ENCODE measurements around the gene DDIAS. TPM values are rescaled to one million over a fixed set of nuclear protein-coding genes. Genes with fewer than 3 reads are reported as not detected.

Gene DDIAS
- total RNA-seq, 1 donor from 2014 or later, result 0.11 TPM

GRCh38 chr11:82858133-82858532 is 43.4 kb upstream of the DDIAS start:
- Histone ChIP-seq H3K36me3 (no peaks in the 10 kb centered on the region), H3K9me3 (no peaks in the 10 kb centered on the region), H3K27ac (peak overlapping the region; percentile 45 to 66), H3K27me3 (no peaks in the 10 kb centered on the region), H3K4me3 (no peak overlapping the region), H3K4me1 (peaks cover 0 to 3% of the 10 kb centered on the region in 2 donors)
- DNase-seq (ENCODE audit: low spot score in 2 of 2), result no peak
- intact Hi-C loops (cut with DNase I), result no loop called here
- no peak for TF ChIP-seq CTCF (IDR thresholded peaks at IDR 0.05)

GRCh38 chr11:82858556-82859091 is 42.9 kb upstream of the DDIAS start:
- peaks cover 0 to 3% of the 10 kb centered on the region in 2 donors for H3K4me1 ChIP-seq
- H3K9me3 ChIP-seq, result no peaks in the 10 kb centered on the region
- no peak overlapping the region for H3K4me3 ChIP-seq
- H3K27me3 ChIP-seq, result no peaks in the 10 kb centered on the region
- intact Hi-C loops (cut with DNase I), result no loop called here
- DNase-seq (ENCODE audit: low spot score in 2 of 2), result no peak
- peak overlapping the region; percentile 45 to 66 for H3K27ac ChIP-seq
- no peaks in the 10 kb centered on the region for H3K36me3 ChIP-seq
- TF ChIP-seq CTCF (IDR thresholded peaks at IDR 0.05), result no peak

- Histone ChIP-seq H3K4me3 (no peak overlapping the region), H3K27me3 (no peaks in the 10 kb centered on the region), H3K9me3 (no peaks in the 10 kb centered on the region), H3K27ac (no peak overlapping the region), H3K4me1 (peaks cover 0 to 5% of the 10 kb centered on the region in 2 donors), H3K36me3 (no peaks in the 10 kb centered on the region)
- intact Hi-C loops (cut with DNase I), result no loop called here
- no peak for TF ChIP-seq CTCF (IDR thresholded peaks at IDR 0.05)
- DNase-seq (ENCODE audit: low spot score in 2 of 2), result no peak
These were observed 41.8 kb upstream of the DDIAS start for GRCh38 chr11:82859750-82860149.

- H3K4me3 ChIP-seq, result no peak overlapping the region
- peaks cover 0 to 5% of the 10 kb centered on the region in 2 donors for H3K4me1 ChIP-seq
- no peak for TF ChIP-seq CTCF (IDR thresholded peaks at IDR 0.05)
- no peaks in the 10 kb centered on the region for H3K36me3 ChIP-seq
- H3K27me3 ChIP-seq, result no peaks in the 10 kb centered on the region
- no peaks in the 10 kb centered on the region for H3K9me3 ChIP-seq
- no peak for DNase-seq (ENCODE audit: low spot score in 2 of 2)
- H3K27ac ChIP-seq, result no peak overlapping the region
- intact Hi-C loops (cut with DNase I), result no loop called here
These were observed 39.2 kb upstream of the DDIAS start for GRCh38 chr11:82862379-82862778.

- intact Hi-C loops (cut with DNase I), result no loop called here
- DNase-seq (ENCODE audit: low spot score in 2 of 2), result no peak
- TF ChIP-seq CTCF (IDR thresholded peaks at IDR 0.05), result no peak
- Histone ChIP-seq H3K36me3 (no peaks in the 10 kb centered on the region), H3K27ac (no peak overlapping the region), H3K4me1 (peaks cover 0 to 5% of the 10 kb centered on the region in 2 donors), H3K27me3 (no peaks in the 10 kb centered on the region), H3K4me3 (no peak overlapping the region), H3K9me3 (no peaks in the 10 kb centered on the region)
These were observed 38.3 kb upstream of the DDIAS start for GRCh38 chr11:82863209-82863608.

GRCh38 chr11:82864268-82864667 is 37.3 kb upstream of the DDIAS start:
- Histone ChIP-seq H3K9me3 (no peaks in the 10 kb centered on the region), H3K4me1 (peaks cover 0 to 2% of the 10 kb centered on the region in 2 donors), H3K36me3 (no peaks in the 10 kb centered on the region), H3K27me3 (no peaks in the 10 kb centered on the region), H3K27ac (no peak overlapping the region), H3K4me3 (no peak overlapping the region)
- peak; percentile 22 to 74 for DNase-seq (ENCODE audit: low spot score in 2 of 2)
- intact Hi-C loops (cut with DNase I), result loop anchor here (1.0 kb wide), 1 partner anchor 146 kb away; no protein-coding TSS in a partner anchor
- TF ChIP-seq CTCF (IDR thresholded peaks at IDR 0.05), result peak; percentile 25 to 56 (median 54)
